ENCODE data around the gene CD82.

DNA sequence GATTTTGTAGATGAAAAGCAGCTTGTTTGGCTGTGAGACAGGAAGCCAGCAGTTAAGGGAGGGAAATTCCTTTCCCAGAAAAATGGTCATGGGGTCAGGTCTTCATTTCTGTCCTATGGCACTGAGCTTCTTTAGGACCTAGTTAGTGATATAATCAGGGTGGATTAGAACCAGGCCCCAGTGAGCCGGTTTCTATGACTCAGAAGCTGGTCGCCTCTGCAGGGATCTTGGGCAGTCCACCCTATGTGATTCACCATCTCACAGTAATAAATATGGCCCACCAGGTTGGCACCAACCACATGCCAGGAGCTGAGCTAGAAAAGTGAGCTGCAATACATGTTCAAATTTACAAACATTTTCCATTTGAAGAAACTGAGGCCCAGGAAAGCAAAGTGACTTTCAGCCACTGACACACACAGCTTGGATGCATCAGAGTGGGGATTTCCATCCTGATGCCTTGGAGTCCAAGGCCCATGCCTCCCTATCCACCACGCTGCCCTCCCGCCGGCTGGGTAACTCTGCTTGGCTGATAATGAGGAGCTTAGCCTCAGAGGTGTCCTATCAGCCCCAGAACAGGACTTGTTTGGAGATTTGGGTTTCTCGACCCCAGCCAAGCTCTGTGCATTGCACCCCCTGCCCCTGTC, 42.0 kb downstream of the CD82 start:
- TF ChIP-seq, protein P1, sequence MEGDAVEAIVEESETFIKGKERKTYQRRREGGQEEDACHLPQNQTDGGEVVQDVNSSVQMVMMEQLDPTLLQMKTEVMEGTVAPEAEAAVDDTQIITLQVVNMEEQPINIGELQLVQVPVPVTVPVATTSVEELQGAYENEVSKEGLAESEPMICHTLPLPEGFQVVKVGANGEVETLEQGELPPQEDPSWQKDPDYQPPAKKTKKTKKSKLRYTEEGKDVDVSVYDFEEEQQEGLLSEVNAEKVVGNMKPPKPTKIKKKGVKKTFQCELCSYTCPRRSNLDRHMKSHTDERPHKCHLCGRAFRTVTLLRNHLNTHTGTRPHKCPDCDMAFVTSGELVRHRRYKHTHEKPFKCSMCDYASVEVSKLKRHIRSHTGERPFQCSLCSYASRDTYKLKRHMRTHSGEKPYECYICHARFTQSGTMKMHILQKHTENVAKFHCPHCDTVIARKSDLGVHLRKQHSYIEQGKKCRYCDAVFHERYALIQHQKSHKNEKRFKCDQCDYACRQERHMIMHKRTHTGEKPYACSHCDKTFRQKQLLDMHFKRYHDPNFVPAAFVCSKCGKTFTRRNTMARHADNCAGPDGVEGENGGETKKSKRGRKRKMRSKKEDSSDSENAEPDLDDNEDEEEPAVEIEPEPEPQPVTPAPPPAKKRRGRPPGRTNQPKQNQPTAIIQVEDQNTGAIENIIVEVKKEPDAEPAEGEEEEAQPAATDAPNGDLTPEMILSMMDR (IDR thresholded peaks at IDR 0.05), result no peak
- no peak for TF ChIP-seq EZH2 (IDR thresholded peaks at IDR 0.05; ENCODE audit: borderline replicate concordance, insufficient read depth, low read depth, low read length, poor library complexity, severe bottlenecking)
